H9 (cell line): ENCODE results near the gene HCRT. TPM values are rescaled to one million over a fixed set of nuclear protein-coding genes. Genes with fewer than 3 reads are reported as not detected.
"Not testable (repeated sequence)": the region's sequence is repeated elsewhere in the genome, so short reads cannot be mapped to it uniquely, and the experiment has no call there.

Experiments used
- DNase-seq: peaks from one replicate; pipeline ENCODE4 v3.0.0-alpha.2; 2017
- H2AFZ ChIP-seq: one replicate; pipeline ENCODE4 v1.6.1; 2013; ENCODE audit warnings: mild to moderate bottlenecking, low read length, control low read depth, moderate library complexity
- H2AK5ac ChIP-seq: 2 replicates; pipeline ENCODE4 v1.6.1; 2013; ENCODE audit warnings: low read length, control low read depth, mixed read lengths; ENCODE audit not compliant: insufficient read length
- H2BK120ac ChIP-seq: one replicate; pipeline ENCODE4 v1.6.1; 2013; ENCODE audit warnings: low read depth, mild to moderate bottlenecking, low read length, control low read depth, inconsistent platforms; ENCODE audit not compliant: poor library complexity, severe bottlenecking
- H2BK12ac ChIP-seq: 2 replicates; pipeline ENCODE4 v1.6.1; 2013; ENCODE audit warnings: low read length, control low read depth, mixed read lengths, low read depth; ENCODE audit not compliant: insufficient read length
- H2BK15ac ChIP-seq: 2 replicates; pipeline ENCODE4 v1.6.1; 2013; ENCODE audit warnings: low read depth, low read length, control low read depth
- H2BK20ac ChIP-seq: one replicate; pipeline ENCODE4 v1.6.1; 2013; ENCODE audit warnings: low read depth, mild to moderate bottlenecking, low read length, control low read depth, inconsistent platforms; ENCODE audit not compliant: poor library complexity, severe bottlenecking
- H2BK5ac ChIP-seq: 2 replicates; pipeline ENCODE4 v1.6.1; 2013; ENCODE audit warnings: low read length, control low read depth, mixed read lengths; ENCODE audit not compliant: insufficient read length
- H3K14ac ChIP-seq: 2 replicates; pipeline ENCODE4 v1.6.1; 2013; ENCODE audit warnings: low read length, control low read depth; ENCODE audit not compliant: insufficient read depth
- H3K18ac ChIP-seq: 2 replicates; pipeline ENCODE4 v1.6.1; 2013; ENCODE audit warnings: low read depth, mild to moderate bottlenecking, mixed read lengths, low read length, control low read depth; ENCODE audit not compliant: insufficient read length
- H3K23ac ChIP-seq: 2 replicates; pipeline ENCODE4 v1.6.1; 2013; ENCODE audit warnings: low read length, control low read depth, mixed read lengths, low read depth; ENCODE audit not compliant: insufficient read length
- H3K23me2 ChIP-seq: 2 replicates; pipeline ENCODE4 v1.6.1; 2013; ENCODE audit warnings: low read depth, mild to moderate bottlenecking, mixed read lengths, low read length, control low read depth; ENCODE audit not compliant: insufficient read length, poor library complexity, severe bottlenecking
- H3K27ac ChIP-seq: 2 replicates; pipeline ENCODE4 v1.5.1; 2013; ENCODE audit warnings: low read length, control low read depth, mixed read lengths, low read depth; ENCODE audit not compliant: insufficient read length
- H3K27me3 ChIP-seq: 2 replicates; pipeline ENCODE4 v1.6.1; 2013; ENCODE audit warnings: low read length, control low read depth, inconsistent platforms; ENCODE audit not compliant: insufficient read depth
- H3K4ac ChIP-seq: 2 replicates; pipeline ENCODE4 v1.6.1; 2013; ENCODE audit warnings: low read depth, mild to moderate bottlenecking, control low read depth, inconsistent platforms, low read length, moderate library complexity
- H3K4me1 ChIP-seq: 2 replicates; pipeline ENCODE4 v1.6.1; 2013; ENCODE audit warnings: low read length, control low read depth, inconsistent platforms; ENCODE audit not compliant: insufficient read depth
- H3K4me2 ChIP-seq: 2 replicates; pipeline ENCODE4 v1.6.1; 2013; ENCODE audit warnings: low read length, control low read depth, mixed read lengths; ENCODE audit not compliant: insufficient read length, insufficient read depth
- H3K56ac ChIP-seq: 2 replicates; pipeline ENCODE4 v1.6.1; 2013; ENCODE audit warnings: low read depth, mild to moderate bottlenecking, mixed read lengths, low read length, control low read depth; ENCODE audit not compliant: insufficient read length
- H3K79me1 ChIP-seq: 2 replicates; pipeline ENCODE4 v1.6.1; 2013; ENCODE audit warnings: low read depth, mild to moderate bottlenecking, moderate library complexity, low read length, control low read depth, inconsistent platforms; ENCODE audit not compliant: insufficient read depth, poor library complexity, severe bottlenecking
- H3K79me2 ChIP-seq: 2 replicates; pipeline ENCODE4 v1.6.1; 2013; ENCODE audit warnings: low read length, control low read depth, inconsistent platforms; ENCODE audit not compliant: insufficient read depth
- H3K9ac ChIP-seq: 2 replicates; pipeline ENCODE4 v1.6.1; 2013; ENCODE audit warnings: low read length, control low read depth, mixed read lengths; ENCODE audit not compliant: insufficient read length; ENCODE audit errors: extremely low read depth
- H3K9me3 ChIP-seq: one replicate; pipeline ENCODE4 v1.6.1; 2013; ENCODE audit warnings: low read depth, low read length, inconsistent platforms; ENCODE audit not compliant: control insufficient read depth
- H3T11ph ChIP-seq: one replicate; pipeline ENCODE4 v1.6.1; 2013; ENCODE audit warnings: mild to moderate bottlenecking, low read length, control low read depth, inconsistent platforms
- H4K20me1 ChIP-seq: one replicate; pipeline ENCODE4 v1.6.1; 2013; ENCODE audit not compliant: control insufficient read depth, insufficient read length, insufficient read depth
- H4K5ac ChIP-seq: 2 replicates; pipeline ENCODE4 v1.6.1; 2013; ENCODE audit warnings: low read depth, mild to moderate bottlenecking, mixed read lengths, low read length, control low read depth; ENCODE audit not compliant: insufficient read length
- H4K8ac ChIP-seq: replicated peaks from 2 replicates; pipeline ENCODE4 v1.6.1; 2013; ENCODE audit warnings: low read length, control low read depth, mixed read lengths, low read depth; ENCODE audit not compliant: insufficient read length
- H4K91ac ChIP-seq: 2 replicates; pipeline ENCODE4 v1.6.1; 2013; ENCODE audit warnings: low read depth, mild to moderate bottlenecking, moderate library complexity, mixed read lengths, low read length, control low read depth; ENCODE audit not compliant: insufficient read length
- H3K27ac Mint-ChIP-seq, 3 experiments: 2 replicates in 2 of 3; 3 replicates in 1 of 3; pipeline ENCODE4 v1.8.0; 2020 to 2021; ENCODE audit warnings: mixed read lengths in 3 of 3, mild to moderate bottlenecking in 1 of 3, moderate library complexity in 1 of 3
- H3K27me3 Mint-ChIP-seq: 2 replicates; pipeline ENCODE4 v1.8.0; 2021; ENCODE audit warnings: low read depth, mild to moderate bottlenecking, moderate library complexity, mixed read lengths
- H3K36me3 Mint-ChIP-seq, 3 experiments: 2 replicates in 2 of 3; 3 replicates in 1 of 3; pipeline ENCODE4 v1.8.0; 2020 to 2021; ENCODE audit warnings: low read depth in 3 of 3, mixed read lengths in 3 of 3; ENCODE audit not compliant: insufficient read depth in 1 of 3
- H3K4me1 Mint-ChIP-seq, 2 experiments: 2 replicates each; pipeline ENCODE4 v1.8.0; 2020; ENCODE audit warnings: mixed read lengths in 2 of 2
- H3K4me3 Mint-ChIP-seq, 2 experiments: 2 replicates in 1 of 2; 3 replicates in 1 of 2; pipeline ENCODE4 v1.8.0; 2020 to 2021; ENCODE audit warnings: mild to moderate bottlenecking in 2 of 2, mixed read lengths in 2 of 2, moderate library complexity in 1 of 2
- H3K9me3 Mint-ChIP-seq, 2 experiments: 2 replicates in 1 of 2; 3 replicates in 1 of 2; pipeline ENCODE4 v1.8.0; 2020; ENCODE audit warnings: mild to moderate bottlenecking in 2 of 2, mixed read lengths in 2 of 2, moderate library complexity in 1 of 2
- WGBS: extraction: QIAGEN DNeasy Blood & Tissue Kit; methylation state at CpG from one replicate; pipeline ENCODE4 v1.1.7; 2013; ENCODE audit warnings: missing lambda C conversion rate, low lambda C conversion rate, mixed read lengths; ENCODE audit not compliant: insufficient read length; ENCODE audit errors: extremely low coverage; 5-methylcytosine and 5-hydroxymethylcytosine counted together
- total RNA-seq: library from RNA; stranded (reverse); gene quantifications from 2 replicates; pipeline ENCODE4 v1.2.1, GENCODE V29; 2021
- TF ChIP-seq, protein P1 (sequence below): fragments of 200-600 bp; sonication (generic); conservative IDR thresholded peaks from 3 replicates; pipeline ENCODE4 v1.8.0; 2021; ENCODE audit warnings: antibody characterized with exemption, mild to moderate bottlenecking

HCRT gene
- total RNA-seq, 1 experiment from 2014 or later = not detected

DNA sequence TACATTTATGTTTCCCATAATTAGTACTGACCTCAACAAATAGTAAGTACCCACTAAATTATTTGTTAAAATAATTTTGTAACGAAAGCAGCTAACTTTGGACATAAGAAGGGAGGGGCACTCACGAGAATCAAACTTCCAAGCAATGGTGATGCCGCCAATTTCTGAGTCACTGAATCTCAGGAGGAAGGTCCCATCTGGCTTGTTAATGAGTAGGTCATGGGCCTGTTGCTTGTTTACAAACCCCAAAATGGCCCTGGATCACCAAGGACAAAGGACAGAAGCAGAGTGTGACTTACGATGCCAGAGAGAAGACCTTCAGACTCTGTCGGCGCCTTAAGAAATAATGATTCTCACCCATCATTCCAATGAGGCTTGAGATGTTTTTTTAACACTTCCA is 24.8 kb upstream of the HCRT start:
- no peak overlapping the region for H2BK120ac ChIP-seq
- no peak overlapping the region for H2BK5ac ChIP-seq
- DNase-seq = no peak
- no peak overlapping the region for H4K8ac ChIP-seq
- H4K91ac ChIP-seq = no peak overlapping the region
- Mint-ChIP-seq H3K4me3 (no peak overlapping the region), H3K36me3 (peaks cover 21 to 61% (median 61%) of the 10 kb centered on the region in 3 experiments; a peak in 6 of 7 replicates), H3K4me1 (no peaks in the 10 kb centered on the region), H3K27ac (no peak overlapping the region), H3K9me3 (no peaks in the 10 kb centered on the region), H3K27me3 (no peaks in the 10 kb centered on the region)
- H2BK12ac ChIP-seq = no peak overlapping the region
- H4K5ac ChIP-seq = no peak overlapping the region
- no peak overlapping the region for H3T11ph ChIP-seq
- H3K9me3 ChIP-seq = no peaks in the 10 kb centered on the region
- no peaks in the 10 kb centered on the region for H3K27me3 ChIP-seq
- H3K79me2 ChIP-seq = no peaks in the 10 kb centered on the region
- TF ChIP-seq, protein P1, sequence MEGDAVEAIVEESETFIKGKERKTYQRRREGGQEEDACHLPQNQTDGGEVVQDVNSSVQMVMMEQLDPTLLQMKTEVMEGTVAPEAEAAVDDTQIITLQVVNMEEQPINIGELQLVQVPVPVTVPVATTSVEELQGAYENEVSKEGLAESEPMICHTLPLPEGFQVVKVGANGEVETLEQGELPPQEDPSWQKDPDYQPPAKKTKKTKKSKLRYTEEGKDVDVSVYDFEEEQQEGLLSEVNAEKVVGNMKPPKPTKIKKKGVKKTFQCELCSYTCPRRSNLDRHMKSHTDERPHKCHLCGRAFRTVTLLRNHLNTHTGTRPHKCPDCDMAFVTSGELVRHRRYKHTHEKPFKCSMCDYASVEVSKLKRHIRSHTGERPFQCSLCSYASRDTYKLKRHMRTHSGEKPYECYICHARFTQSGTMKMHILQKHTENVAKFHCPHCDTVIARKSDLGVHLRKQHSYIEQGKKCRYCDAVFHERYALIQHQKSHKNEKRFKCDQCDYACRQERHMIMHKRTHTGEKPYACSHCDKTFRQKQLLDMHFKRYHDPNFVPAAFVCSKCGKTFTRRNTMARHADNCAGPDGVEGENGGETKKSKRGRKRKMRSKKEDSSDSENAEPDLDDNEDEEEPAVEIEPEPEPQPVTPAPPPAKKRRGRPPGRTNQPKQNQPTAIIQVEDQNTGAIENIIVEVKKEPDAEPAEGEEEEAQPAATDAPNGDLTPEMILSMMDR = no peak
- H2AK5ac ChIP-seq = no peak overlapping the region
- no peaks in the 10 kb centered on the region for H3K4me1 ChIP-seq
- no peak overlapping the region for H3K4ac ChIP-seq
- H4K20me1 ChIP-seq = no peaks in the 10 kb centered on the region
- no peak overlapping the region for H3K27ac ChIP-seq
- H2AFZ ChIP-seq = no peak overlapping the region
- WGBS = no CpG with 5 or more reads among the region's 6 CpGs
- H3K18ac ChIP-seq = no peak overlapping the region
- no peak overlapping the region for H3K56ac ChIP-seq
- no peak overlapping the region for H3K9ac ChIP-seq
- H3K23me2 ChIP-seq = no peaks in the 10 kb centered on the region
- no peak overlapping the region for H3K4me2 ChIP-seq
- no peak overlapping the region for H2BK20ac ChIP-seq
- H3K79me1 ChIP-seq = no peaks in the 10 kb centered on the region
- no peak overlapping the region for H2BK15ac ChIP-seq
- H3K14ac ChIP-seq = no peak overlapping the region
- H3K23ac ChIP-seq = no peak overlapping the region

- not testable (repeated sequence) for H3K79me2 ChIP-seq, H3K79me1 ChIP-seq, H2BK5ac ChIP-seq, H2AFZ ChIP-seq, H4K91ac ChIP-seq, H3K27me3 Mint-ChIP-seq, H4K5ac ChIP-seq, H3K23me2 ChIP-seq, H3K56ac ChIP-seq, H3K27me3 ChIP-seq, H4K8ac ChIP-seq, DNase-seq, H3K23ac ChIP-seq, H3K14ac ChIP-seq, H3T11ph ChIP-seq, H2BK15ac ChIP-seq, H2AK5ac ChIP-seq, H2BK120ac ChIP-seq, H3K9me3 ChIP-seq, H3K9me3 Mint-ChIP-seq, H3K4me3 Mint-ChIP-seq, H3K4me1 ChIP-seq, H3K9ac ChIP-seq, H2BK12ac ChIP-seq, H3K27ac ChIP-seq, H3K4ac ChIP-seq, H4K20me1 ChIP-seq, H3K18ac ChIP-seq, H3K4me1 Mint-ChIP-seq, H3K4me2 ChIP-seq, H2BK20ac ChIP-seq, H3K27ac Mint-ChIP-seq
- no CpG with 5 or more reads among the region's 8 CpGs for WGBS
- peaks cover 24 to 77% (median 71%) of the 10 kb centered on the region in 3 experiments; a peak in 6 of 7 replicates for H3K36me3 Mint-ChIP-seq
Measured at GRCh38 chr17:42206153-42206612, 20.9 kb upstream of the HCRT start.
